Osteoblast (primary cell): ENCODE data around the gene SLC22A16. TPM values are rescaled to one million over a fixed set of nuclear protein-coding genes. Genes with fewer than 3 reads are reported as not detected.

ENCODE experiments used
- DNase-seq: peaks from one replicate; pipeline ENCODE4 v3.0.0; 2011; ENCODE audit warnings: low spot score, mixed read lengths; ENCODE audit not compliant: insufficient read length; ENCODE audit errors: missing footprints
- H2AFZ ChIP-seq: 2 replicates; pipeline ENCODE4 v1.6.0; 2011; ENCODE audit warnings: mild to moderate bottlenecking, low read length
- H3K27ac ChIP-seq: 2 replicates; pipeline ENCODE4 v1.5.1; 2011; ENCODE audit warnings: mild to moderate bottlenecking, low read depth, low read length, moderate library complexity
- H3K27me3 ChIP-seq: 2 replicates; pipeline ENCODE4 v1.6.0; 2012; ENCODE audit warnings: mild to moderate bottlenecking, control low read depth, inconsistent platforms, low read length, moderate library complexity; ENCODE audit not compliant: insufficient read depth
- H3K36me3 ChIP-seq: 2 replicates; pipeline ENCODE4 v1.5.1; 2011; ENCODE audit warnings: mild to moderate bottlenecking, low read length, control low read depth, moderate library complexity; ENCODE audit not compliant: insufficient read depth
- H3K4me1 ChIP-seq: 2 replicates; pipeline ENCODE4 v1.5.1; 2011; ENCODE audit warnings: mild to moderate bottlenecking, low read length, control low read depth, moderate library complexity; ENCODE audit not compliant: insufficient read depth
- H3K4me2 ChIP-seq: 2 replicates; pipeline ENCODE4 v1.6.0; 2011; ENCODE audit warnings: mild to moderate bottlenecking, low read length; ENCODE audit not compliant: insufficient read depth
- H3K4me3 ChIP-seq: fragments of 200-600 bp; sonication (generic); 3 replicates; pipeline ENCODE4 v1.5.1; 2012; ENCODE audit warnings: mild to moderate bottlenecking, low read length, inconsistent platforms; ENCODE audit not compliant: insufficient read depth
- H3K79me2 ChIP-seq: 2 replicates; pipeline ENCODE4 v1.6.0; 2012; ENCODE audit warnings: mild to moderate bottlenecking, low read length, control low read depth, inconsistent platforms; ENCODE audit not compliant: insufficient read depth
- H3K9me3 ChIP-seq: 2 replicates; pipeline ENCODE4 v1.5.1; 2011; ENCODE audit warnings: low read depth, low read length, control low read depth
- H4K20me1 ChIP-seq: 2 replicates; pipeline ENCODE4 v1.6.0; 2012; ENCODE audit warnings: mild to moderate bottlenecking, low read length, control low read depth; ENCODE audit not compliant: insufficient read depth
- total RNA-seq: library from RNA; depleted of rRNA; stranded (reverse); fragments of >200 nt; gene quantifications from 2 replicates; pipeline ENCODE4 v1.2.3, GENCODE V29; 2012
- TF ChIP-seq, protein P1 (sequence below): IDR thresholded peaks from 2 replicates; pipeline ENCODE4 v1.5.1; 2011; ENCODE audit warnings: mild to moderate bottlenecking, low read depth, low read length, moderate library complexity; ENCODE audit errors: extremely low read depth

Gene SLC22A16, protein sequence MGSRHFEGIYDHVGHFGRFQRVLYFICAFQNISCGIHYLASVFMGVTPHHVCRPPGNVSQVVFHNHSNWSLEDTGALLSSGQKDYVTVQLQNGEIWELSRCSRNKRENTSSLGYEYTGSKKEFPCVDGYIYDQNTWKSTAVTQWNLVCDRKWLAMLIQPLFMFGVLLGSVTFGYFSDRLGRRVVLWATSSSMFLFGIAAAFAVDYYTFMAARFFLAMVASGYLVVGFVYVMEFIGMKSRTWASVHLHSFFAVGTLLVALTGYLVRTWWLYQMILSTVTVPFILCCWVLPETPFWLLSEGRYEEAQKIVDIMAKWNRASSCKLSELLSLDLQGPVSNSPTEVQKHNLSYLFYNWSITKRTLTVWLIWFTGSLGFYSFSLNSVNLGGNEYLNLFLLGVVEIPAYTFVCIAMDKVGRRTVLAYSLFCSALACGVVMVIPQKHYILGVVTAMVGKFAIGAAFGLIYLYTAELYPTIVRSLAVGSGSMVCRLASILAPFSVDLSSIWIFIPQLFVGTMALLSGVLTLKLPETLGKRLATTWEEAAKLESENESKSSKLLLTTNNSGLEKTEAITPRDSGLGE
- total RNA-seq = 0.36 TPM in 1 of 2 replicates, not detected in the other

GRCh38 chr6:110476046-110476849 is at the start of gene SLC22A16:
Gene SLC22A16 (minus strand): TSS chr6:110476613. CDS start chr6:110476574, 39 bp downstream.
- H3K4me3 ChIP-seq = peak within 1 kb of the TSS; percentile 39
- H3K36me3 ChIP-seq = no peaks in the 10 kb centered on the region
- no peak within 1 kb of the TSS for H2AFZ ChIP-seq
- H3K9me3 ChIP-seq = no peaks in the 10 kb centered on the region
- no peaks in the 10 kb centered on the region for H3K4me1 ChIP-seq
- no peaks in the 10 kb centered on the region for H3K79me2 ChIP-seq
- TF ChIP-seq, protein P1, sequence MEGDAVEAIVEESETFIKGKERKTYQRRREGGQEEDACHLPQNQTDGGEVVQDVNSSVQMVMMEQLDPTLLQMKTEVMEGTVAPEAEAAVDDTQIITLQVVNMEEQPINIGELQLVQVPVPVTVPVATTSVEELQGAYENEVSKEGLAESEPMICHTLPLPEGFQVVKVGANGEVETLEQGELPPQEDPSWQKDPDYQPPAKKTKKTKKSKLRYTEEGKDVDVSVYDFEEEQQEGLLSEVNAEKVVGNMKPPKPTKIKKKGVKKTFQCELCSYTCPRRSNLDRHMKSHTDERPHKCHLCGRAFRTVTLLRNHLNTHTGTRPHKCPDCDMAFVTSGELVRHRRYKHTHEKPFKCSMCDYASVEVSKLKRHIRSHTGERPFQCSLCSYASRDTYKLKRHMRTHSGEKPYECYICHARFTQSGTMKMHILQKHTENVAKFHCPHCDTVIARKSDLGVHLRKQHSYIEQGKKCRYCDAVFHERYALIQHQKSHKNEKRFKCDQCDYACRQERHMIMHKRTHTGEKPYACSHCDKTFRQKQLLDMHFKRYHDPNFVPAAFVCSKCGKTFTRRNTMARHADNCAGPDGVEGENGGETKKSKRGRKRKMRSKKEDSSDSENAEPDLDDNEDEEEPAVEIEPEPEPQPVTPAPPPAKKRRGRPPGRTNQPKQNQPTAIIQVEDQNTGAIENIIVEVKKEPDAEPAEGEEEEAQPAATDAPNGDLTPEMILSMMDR = no peak
- no peaks in the 10 kb centered on the region for H4K20me1 ChIP-seq
- H3K27ac ChIP-seq = no peak within 1 kb of the TSS
- peaks cover 39% of the 10 kb centered on the region for H3K27me3 ChIP-seq
- no peak for DNase-seq
- H3K4me2 ChIP-seq = peak within 1 kb of the TSS; percentile 58

DNA sequence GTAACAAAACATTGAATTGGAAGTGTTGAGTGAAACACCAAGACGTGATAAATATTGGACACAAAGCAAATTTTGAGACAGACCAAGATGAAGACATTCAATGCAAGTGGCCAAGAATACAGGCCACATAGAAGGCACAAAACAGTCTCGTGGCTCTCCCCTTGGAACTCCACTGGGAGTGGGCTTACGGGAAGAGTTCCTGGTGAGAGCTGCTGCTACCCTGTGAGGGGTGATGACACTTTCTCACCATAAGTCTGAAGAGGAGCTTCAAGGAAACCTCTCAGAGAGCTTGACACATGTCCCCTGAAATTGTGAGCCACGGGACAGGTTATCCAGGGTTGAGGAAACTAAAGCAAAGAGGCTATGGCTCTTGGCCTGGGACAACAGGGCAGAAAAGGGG is 48.6 kb upstream of the SLC22A16 start:
- H4K20me1 ChIP-seq = no peaks in the 10 kb centered on the region
- no peak overlapping the region for H3K4me3 ChIP-seq
- no peak for DNase-seq
- H3K4me2 ChIP-seq = no peak overlapping the region
- H3K27ac ChIP-seq = no peak overlapping the region
- peaks cover 24% of the 10 kb centered on the region for H3K4me1 ChIP-seq
- H3K79me2 ChIP-seq = no peaks in the 10 kb centered on the region
- TF ChIP-seq, protein P1 = no peak
- H2AFZ ChIP-seq = no peak overlapping the region
- no peaks in the 10 kb centered on the region for H3K27me3 ChIP-seq
- H3K36me3 ChIP-seq = no peaks in the 10 kb centered on the region
- no peaks in the 10 kb centered on the region for H3K9me3 ChIP-seq

GRCh38 chr6:110524305-110524704 is 47.9 kb upstream of the SLC22A16 start:
- H3K4me2 ChIP-seq = no peak overlapping the region
- H3K36me3 ChIP-seq = no peaks in the 10 kb centered on the region
- H3K9me3 ChIP-seq = no peaks in the 10 kb centered on the region
- peaks cover 17% of the 10 kb centered on the region for H3K4me1 ChIP-seq
- no peaks in the 10 kb centered on the region for H4K20me1 ChIP-seq
- H2AFZ ChIP-seq = no peak overlapping the region
- H3K4me3 ChIP-seq = no peak overlapping the region
- no peaks in the 10 kb centered on the region for H3K79me2 ChIP-seq
- TF ChIP-seq, protein P1 = no peak
- DNase-seq = no peak
- no peak overlapping the region for H3K27ac ChIP-seq
- H3K27me3 ChIP-seq = no peaks in the 10 kb centered on the region
